ENCODE data around the gene ZNF267.

- TF ChIP-seq CTCF (IDR thresholded peaks at IDR 0.05; ENCODE audit: borderline replicate concordance, extremely low read depth, low read length, poor library complexity, severe bottlenecking) (no peak), EZH2 (IDR thresholded peaks at IDR 0.05; ENCODE audit: borderline replicate concordance, low read depth, low read length, severe bottlenecking) (no peak)
Observed at GRCh38 chr16:31888735-31889134, 15.1 kb downstream of the ZNF267 start.
